GM12878 (cell line): Measurements from ENCODE around the gene ARFIP1.

Experiments used
- IKZF1 ChIP-seq: fragments of 450-650 bp; conservative IDR thresholded peaks from 2 replicates; pipeline ENCODE4 v1.6.1; 2017; ENCODE audit warnings: antibody characterized with exemption, mild to moderate bottlenecking
- POLR2A ChIP-seq: IDR thresholded peaks from 2 replicates; pipeline ENCODE4 v1.6.1; 2011; ENCODE audit warnings: low read depth, mild to moderate bottlenecking, low read length
- RCOR1 ChIP-seq: conservative IDR thresholded peaks from 2 replicates; pipeline ENCODE4 v1.6.1; 2012; ENCODE audit warnings: low read depth, low read length, improper control_type of control experiment
- ZNF274 ChIP-seq: IDR thresholded peaks from one replicate; pipeline ENCODE4 v1.8.0; 2011; ENCODE audit not compliant: insufficient read length, insufficient read depth
- TF ChIP-seq, protein P1 (sequence below): fragments of 450-650 bp; IDR thresholded peaks from 2 replicates; pipeline ENCODE4 v1.6.1; 2016; ENCODE audit warnings: mild to moderate bottlenecking
- TF ChIP-seq, protein P2 (sequence below), 3 experiments: IDR thresholded peaks in 2 of 3; conservative IDR thresholded peaks in 1 of 3; 2 replicates each; pipeline ENCODE4 v1.5.1; 2011; ENCODE audit warnings: low read depth in 3 of 3, low read length in 3 of 3, mild to moderate bottlenecking in 3 of 3, control low read depth in 2 of 3, moderate library complexity in 2 of 3, inconsistent platforms in 1 of 3, mixed read lengths in 1 of 3; ENCODE audit not compliant: control insufficient read depth in 2 of 3, insufficient read depth in 1 of 3; ENCODE audit errors: extremely low read depth in 1 of 3
- TF ChIP-seq, protein P3 (sequence below): IDR thresholded peaks from 2 replicates; pipeline ENCODE4 v1.6.1; 2011; ENCODE audit warnings: low read depth, low read length, improper control_type of control experiment, borderline replicate concordance

DNA sequence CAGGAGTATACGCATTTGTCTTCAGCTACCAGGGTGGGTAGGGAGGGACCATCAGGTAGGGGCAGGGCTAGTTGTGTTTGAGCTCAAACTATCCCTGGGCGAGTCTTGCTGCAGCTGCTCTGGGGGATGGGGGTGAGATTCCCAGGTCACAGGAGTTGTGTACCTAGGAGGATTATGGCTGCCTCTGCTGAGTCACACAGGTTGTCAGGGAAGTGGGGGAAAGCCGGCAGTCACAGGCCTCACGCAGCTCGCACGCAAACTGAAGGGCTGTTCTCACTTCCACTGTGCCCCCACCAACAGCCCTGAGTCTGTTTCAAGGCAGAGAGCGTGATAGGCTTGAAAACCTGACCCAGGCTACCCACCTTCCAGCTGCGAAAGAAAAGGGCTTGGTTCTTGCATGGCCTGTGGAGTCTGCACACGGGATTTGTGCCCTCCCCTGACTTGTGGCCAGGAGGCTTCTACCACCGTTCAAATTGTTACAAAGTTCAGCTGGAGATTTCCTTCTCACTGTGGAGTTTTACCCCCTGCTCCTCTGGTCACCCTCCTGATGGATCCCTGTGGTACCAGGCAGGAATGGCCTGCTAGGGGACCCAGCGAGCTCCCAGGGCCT is 63.8 kb downstream of the ARFIP1 start:
- TF ChIP-seq, protein P1, sequence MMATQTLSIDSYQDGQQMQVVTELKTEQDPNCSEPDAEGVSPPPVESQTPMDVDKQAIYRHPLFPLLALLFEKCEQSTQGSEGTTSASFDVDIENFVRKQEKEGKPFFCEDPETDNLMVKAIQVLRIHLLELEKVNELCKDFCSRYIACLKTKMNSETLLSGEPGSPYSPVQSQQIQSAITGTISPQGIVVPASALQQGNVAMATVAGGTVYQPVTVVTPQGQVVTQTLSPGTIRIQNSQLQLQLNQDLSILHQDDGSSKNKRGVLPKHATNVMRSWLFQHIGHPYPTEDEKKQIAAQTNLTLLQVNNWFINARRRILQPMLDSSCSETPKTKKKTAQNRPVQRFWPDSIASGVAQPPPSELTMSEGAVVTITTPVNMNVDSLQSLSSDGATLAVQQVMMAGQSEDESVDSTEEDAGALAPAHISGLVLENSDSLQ: no peak
- TF ChIP-seq POLR2A: no peak
- no peak for TF ChIP-seq RCOR1
- TF ChIP-seq, protein P2, sequence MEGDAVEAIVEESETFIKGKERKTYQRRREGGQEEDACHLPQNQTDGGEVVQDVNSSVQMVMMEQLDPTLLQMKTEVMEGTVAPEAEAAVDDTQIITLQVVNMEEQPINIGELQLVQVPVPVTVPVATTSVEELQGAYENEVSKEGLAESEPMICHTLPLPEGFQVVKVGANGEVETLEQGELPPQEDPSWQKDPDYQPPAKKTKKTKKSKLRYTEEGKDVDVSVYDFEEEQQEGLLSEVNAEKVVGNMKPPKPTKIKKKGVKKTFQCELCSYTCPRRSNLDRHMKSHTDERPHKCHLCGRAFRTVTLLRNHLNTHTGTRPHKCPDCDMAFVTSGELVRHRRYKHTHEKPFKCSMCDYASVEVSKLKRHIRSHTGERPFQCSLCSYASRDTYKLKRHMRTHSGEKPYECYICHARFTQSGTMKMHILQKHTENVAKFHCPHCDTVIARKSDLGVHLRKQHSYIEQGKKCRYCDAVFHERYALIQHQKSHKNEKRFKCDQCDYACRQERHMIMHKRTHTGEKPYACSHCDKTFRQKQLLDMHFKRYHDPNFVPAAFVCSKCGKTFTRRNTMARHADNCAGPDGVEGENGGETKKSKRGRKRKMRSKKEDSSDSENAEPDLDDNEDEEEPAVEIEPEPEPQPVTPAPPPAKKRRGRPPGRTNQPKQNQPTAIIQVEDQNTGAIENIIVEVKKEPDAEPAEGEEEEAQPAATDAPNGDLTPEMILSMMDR (IDR thresholded peaks at IDR 0.05 in 2 of 3, conservative IDR thresholded peaks at IDR 0.05 in 1 of 3; ENCODE audit: control insufficient read depth in 2 of 3, extremely low read depth in 1 of 3, insufficient read depth in 1 of 3, low read depth in 3 of 3, low read length in 3 of 3): no peak
- no peak for TF ChIP-seq ZNF274
- TF ChIP-seq, protein P3, sequence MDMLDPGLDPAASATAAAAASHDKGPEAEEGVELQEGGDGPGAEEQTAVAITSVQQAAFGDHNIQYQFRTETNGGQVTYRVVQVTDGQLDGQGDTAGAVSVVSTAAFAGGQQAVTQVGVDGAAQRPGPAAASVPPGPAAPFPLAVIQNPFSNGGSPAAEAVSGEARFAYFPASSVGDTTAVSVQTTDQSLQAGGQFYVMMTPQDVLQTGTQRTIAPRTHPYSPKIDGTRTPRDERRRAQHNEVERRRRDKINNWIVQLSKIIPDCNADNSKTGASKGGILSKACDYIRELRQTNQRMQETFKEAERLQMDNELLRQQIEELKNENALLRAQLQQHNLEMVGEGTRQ: no peak
- no peak for TF ChIP-seq IKZF1
